SKM-1 treated with dmso at 0.1 percent for 144 hours (cell line): ENCODE results near the gene CHFR.
"Not testable (repeated sequence)": the region's sequence is repeated elsewhere in the genome, so short reads cannot be mapped to it uniquely, and the experiment has no call there.

Source experiments
- DNase-seq: peaks from one replicate; lab custom pipeline; 2025; ENCODE audit not compliant: unreplicated experiment; lab: John Stamatoyannopoulos, UW

Gene CHFR

GRCh38 chr12:132814232-132814631 is 73.2 kb downstream of the CHFR start:
- no peak for DNase-seq

GRCh38 chr12:132813443-132813842 is 74.0 kb downstream of the CHFR start:
- no peak for DNase-seq

- no peak for DNase-seq
Observed at GRCh38 chr12:132812631-132813305, 74.6 kb downstream of the CHFR start.

- DNase-seq, result not testable (repeated sequence)
Observed at GRCh38 chr12:132809391-132809790, 78.0 kb downstream of the CHFR start.

- no peak for DNase-seq
Observed at GRCh38 chr12:132807295-132808092, 79.9 kb downstream of the CHFR start.

GRCh38 chr12:132806857-132807256 is 80.5 kb downstream of the CHFR start:
- DNase-seq, result no peak

GRCh38 chr12:132804426-132804861 is 83.0 kb downstream of the CHFR start:
- no peak for DNase-seq

GRCh38 chr12:132803888-132804287 is 83.5 kb downstream of the CHFR start:
- DNase-seq, result no peak

- no peak for DNase-seq
Observed at GRCh38 chr12:132803125-132803524, 84.3 kb downstream of the CHFR start.

GRCh38 chr12:132801741-132802140 is 85.7 kb downstream of the CHFR start:
- no peak for DNase-seq

- DNase-seq, result no peak
Observed at GRCh38 chr12:132798836-132799235, 88.6 kb downstream of the CHFR start.

- DNase-seq, result no peak
Observed at GRCh38 chr12:132797820-132798570, 89.4 kb downstream of the CHFR start.

- no peak for DNase-seq
Observed at GRCh38 chr12:132795847-132796246, 91.6 kb downstream of the CHFR start.

GRCh38 chr12:132791940-132792339 is 95.5 kb downstream of the CHFR start:
- not testable (repeated sequence) for DNase-seq

GRCh38 chr12:132789099-132789471 is 98.3 kb downstream of the CHFR start:
- DNase-seq, result no peak

GRCh38 chr12:132788375-132789098 is 98.9 kb downstream of the CHFR start:
- DNase-seq, result no peak

GRCh38 chr12:132787877-132788276 is 99.5 kb downstream of the CHFR start:
- DNase-seq, result no peak

GRCh38 chr12:132786192-132786591 is 101.2 kb downstream of the CHFR start:
- DNase-seq, result no peak

- no peak for DNase-seq
Observed at GRCh38 chr12:132784580-132784979, 102.8 kb downstream of the CHFR start.

- DNase-seq, result no peak
Observed at GRCh38 chr12:132783917-132784531, 103.4 kb downstream of the CHFR start.
